Esophagus squamous epithelium (tissue), 5 donors: ENCODE measurements around the gene ZNF407. TPM values are rescaled to one million over a fixed set of nuclear protein-coding genes. Genes with fewer than 3 reads are reported as not detected.

Source experiments
- DNase-seq: peaks from one replicate; lab custom pipeline; 2025; lab: John Stamatoyannopoulos, UW
- H3K27ac ChIP-seq, 4 donors: fragments of 200-600 bp; sonication (generic); one replicate each; pipeline ENCODE4 v1.5.1; 2016 to 2019; ENCODE audit warnings: mild to moderate bottlenecking in 1 of 4
- H3K27me3 ChIP-seq, 4 donors: fragments of 200-600 bp; sonication (generic); 1 replicate in 3 of 4; 2 replicates in 1 of 4; pipeline versions ENCODE4 v1.5.1 to v1.6.0; 2017 to 2021; ENCODE audit warnings: antibody characterized with exemption in 1 of 4
- H3K36me3 ChIP-seq, 3 donors: fragments of 200-600 bp; sonication (generic); one replicate each; pipeline ENCODE4 v1.5.1; 2016 to 2019
- H3K4me1 ChIP-seq, 3 donors: fragments of 200-600 bp; sonication (generic); one replicate each; pipeline ENCODE4 v1.5.1; 2017 to 2019
- H3K4me3 ChIP-seq, 4 donors: fragments of 200-600 bp; sonication (generic); 1 replicate in 3 of 4; 2 replicates in 1 of 4; pipeline ENCODE4 v1.5.1; 2016 to 2019; ENCODE audit warnings: mild to moderate bottlenecking in 2 of 4, moderate library complexity in 1 of 4
- H3K9me3 ChIP-seq, 3 donors: fragments of 200-600 bp; sonication (generic); one replicate each; pipeline ENCODE4 v1.5.1; 2016 to 2019
- POLR2A ChIP-seq, 4 donors: fragments of 450-650 bp; IDR thresholded peaks; one replicate each; pipeline ENCODE4 v1.6.1; 2017; ENCODE audit warnings: antibody characterized with exemption in 4 of 4, mild to moderate bottlenecking in 4 of 4, moderate library complexity in 3 of 4
- WGBS, 2 donors: methylation state at CpG; one replicate each; pipeline ENCODE4 v1.1.5; 2018; 5-methylcytosine and 5-hydroxymethylcytosine counted together
- intact Hi-C: fragments of 100-400 bp; cut with DNase I; formaldehyde crosslinking; loops from one replicate; pipeline ENCODE4 v1.15.0; 2022
- total RNA-seq, 4 donors: library from RNA; depleted of rRNA; stranded (reverse); fragments of >200 nt; gene quantifications; one replicate each; pipeline ENCODE4 v1.1.0, GENCODE V29; 2016
- TF ChIP-seq, protein P1 (sequence below), 6 experiments: fragments of 450-650 bp in 4 of 6; fragments of 200-600 bp in 2 of 6; sonication (generic) in 2 of 6; IDR thresholded peaks; one replicate each; pipeline ENCODE4 v1.5.1; 2016 to 2019; ENCODE audit warnings: antibody characterized with exemption in 6 of 6, mild to moderate bottlenecking in 4 of 6, moderate library complexity in 4 of 6
- donor health status: DM: yes; HTN: yes; CAD: no.

ZNF407 gene
- total RNA-seq, 4 donors from 2014 or later, result 6.4 to 21.2 (median 13.1) TPM

DNA sequence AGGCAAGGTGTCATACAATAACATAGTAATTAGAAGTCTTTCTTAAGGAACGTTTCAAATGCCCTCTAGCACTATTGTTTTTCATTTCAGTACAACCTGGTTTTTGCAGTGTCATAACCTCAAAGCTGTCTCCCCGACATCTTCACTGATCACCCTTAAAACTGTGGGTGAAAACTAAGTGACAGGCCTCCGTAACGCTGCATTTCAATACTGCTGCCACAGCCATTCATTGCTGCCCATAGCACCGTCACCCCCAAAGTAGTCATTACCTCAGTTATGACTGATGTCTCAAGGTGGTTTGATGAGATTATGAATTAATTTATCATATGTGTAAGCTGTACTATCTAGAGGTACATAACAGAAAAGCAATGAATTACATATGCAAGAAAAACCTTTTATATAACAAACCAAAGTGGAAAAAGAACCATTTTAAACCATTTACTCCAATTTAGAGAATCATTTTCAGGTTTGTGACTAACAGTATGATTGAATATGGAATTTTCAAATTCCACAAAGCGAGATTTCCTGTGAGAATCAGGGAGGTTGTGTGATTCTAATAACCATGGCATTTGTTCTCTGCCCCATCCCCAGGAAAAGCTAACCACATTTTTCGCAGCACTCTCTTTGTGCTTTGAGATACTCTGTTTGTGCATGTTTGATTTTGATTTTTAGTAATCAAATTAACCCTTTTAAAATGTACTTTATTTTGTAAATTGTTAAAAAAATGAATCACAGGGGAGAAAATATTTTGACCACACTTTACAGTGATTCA lies 348.3 kb downstream of the ZNF407 start:
- Histone ChIP-seq H3K4me3 (no peak overlapping the region), H3K4me1 (peaks cover 6 to 15% (median 6%) of the 10 kb centered on the region in 3 donors), H3K36me3 (no peaks in the 10 kb centered on the region), H3K27ac (no peak overlapping the region), H3K9me3 (no peaks in the 10 kb centered on the region), H3K27me3 (no peaks in the 10 kb centered on the region)
- 83 to 86% methylated on average over 7 of the region's 7 CpGs for WGBS, 2 donors
- intact Hi-C loops, result no loop called here
- no peak for DNase-seq
- TF ChIP-seq, protein P1, sequence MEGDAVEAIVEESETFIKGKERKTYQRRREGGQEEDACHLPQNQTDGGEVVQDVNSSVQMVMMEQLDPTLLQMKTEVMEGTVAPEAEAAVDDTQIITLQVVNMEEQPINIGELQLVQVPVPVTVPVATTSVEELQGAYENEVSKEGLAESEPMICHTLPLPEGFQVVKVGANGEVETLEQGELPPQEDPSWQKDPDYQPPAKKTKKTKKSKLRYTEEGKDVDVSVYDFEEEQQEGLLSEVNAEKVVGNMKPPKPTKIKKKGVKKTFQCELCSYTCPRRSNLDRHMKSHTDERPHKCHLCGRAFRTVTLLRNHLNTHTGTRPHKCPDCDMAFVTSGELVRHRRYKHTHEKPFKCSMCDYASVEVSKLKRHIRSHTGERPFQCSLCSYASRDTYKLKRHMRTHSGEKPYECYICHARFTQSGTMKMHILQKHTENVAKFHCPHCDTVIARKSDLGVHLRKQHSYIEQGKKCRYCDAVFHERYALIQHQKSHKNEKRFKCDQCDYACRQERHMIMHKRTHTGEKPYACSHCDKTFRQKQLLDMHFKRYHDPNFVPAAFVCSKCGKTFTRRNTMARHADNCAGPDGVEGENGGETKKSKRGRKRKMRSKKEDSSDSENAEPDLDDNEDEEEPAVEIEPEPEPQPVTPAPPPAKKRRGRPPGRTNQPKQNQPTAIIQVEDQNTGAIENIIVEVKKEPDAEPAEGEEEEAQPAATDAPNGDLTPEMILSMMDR (IDR thresholded peaks at IDR 0.05), result no peak
- TF ChIP-seq POLR2A (IDR thresholded peaks at IDR 0.05), result no peak

DNA sequence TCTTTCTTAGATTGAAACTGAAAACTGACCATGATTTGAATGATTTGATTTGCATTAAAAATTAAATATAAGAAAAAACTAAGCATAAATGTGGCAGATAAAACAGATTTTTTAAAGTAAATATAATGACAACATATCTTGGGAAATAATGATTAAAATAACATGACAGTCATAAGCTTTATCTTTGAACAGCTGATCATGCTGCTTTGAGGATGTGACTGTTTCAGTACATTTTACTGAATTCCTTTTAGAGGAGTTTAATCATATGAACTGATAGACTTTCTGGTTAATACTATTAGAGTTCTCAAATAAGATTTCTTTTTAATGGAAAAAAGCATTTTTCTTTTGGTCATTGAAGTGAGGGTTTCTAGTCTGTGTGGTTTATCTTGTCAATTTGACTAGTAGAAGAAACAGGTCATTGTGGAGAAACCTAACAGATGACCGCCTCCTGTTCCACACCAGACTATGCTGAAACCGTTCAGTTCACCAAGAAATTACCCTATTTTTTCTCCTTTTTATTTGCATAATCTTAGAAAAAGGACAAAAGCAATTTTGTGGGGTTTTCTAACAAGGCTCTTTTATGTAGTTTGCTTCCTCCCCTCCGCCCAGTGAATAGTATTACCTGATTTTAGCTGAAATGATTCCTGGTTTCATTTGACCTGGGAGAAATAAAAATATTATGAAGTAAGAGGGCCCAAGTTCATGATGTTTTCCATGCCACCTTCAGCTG lies 349.1 kb downstream of the ZNF407 start:
- intact Hi-C loops, result no loop called here
- Histone ChIP-seq H3K27me3 (no peaks in the 10 kb centered on the region), H3K36me3 (no peaks in the 10 kb centered on the region), H3K4me1 (peaks cover 7 to 23% (median 12%) of the 10 kb centered on the region in 3 donors), H3K9me3 (no peaks in the 10 kb centered on the region), H3K27ac (no peak overlapping the region), H3K4me3 (no peak overlapping the region)
- TF ChIP-seq, protein P1 (IDR thresholded peaks at IDR 0.05), result no peak
- TF ChIP-seq POLR2A (IDR thresholded peaks at IDR 0.05), result no peak
- no peak for DNase-seq
- 82 to 92% methylated on average over 3 of the region's 3 CpGs for WGBS, 2 donors

DNA sequence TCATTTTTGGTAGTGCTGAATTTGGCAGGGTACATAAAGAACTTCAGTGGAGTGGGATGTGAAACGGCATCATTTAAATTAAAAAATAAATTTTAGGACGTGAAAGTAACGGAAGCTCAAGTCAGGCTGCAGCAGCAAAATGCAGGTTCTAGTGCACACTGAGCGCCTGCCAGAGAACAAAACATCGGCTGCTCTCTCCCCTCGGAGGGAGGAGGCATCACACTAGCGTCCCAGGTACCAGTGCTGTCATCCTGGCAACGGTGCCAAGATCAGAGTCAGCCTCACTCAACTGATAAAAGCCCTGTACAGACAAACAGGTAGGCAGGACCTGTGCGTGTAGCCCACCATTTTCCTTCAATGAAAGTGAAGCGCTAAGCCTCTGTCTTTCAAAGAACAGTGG lies 349.7 kb downstream of the ZNF407 start:
- Histone ChIP-seq H3K4me3 (no peak overlapping the region), H3K9me3 (no peaks in the 10 kb centered on the region), H3K36me3 (no peaks in the 10 kb centered on the region), H3K27ac (no peak overlapping the region), H3K4me1 (peaks cover 7 to 29% (median 12%) of the 10 kb centered on the region in 3 donors), H3K27me3 (no peaks in the 10 kb centered on the region)
- no peak for DNase-seq
- intact Hi-C loops, result no loop called here
- no peak for TF ChIP-seq POLR2A (IDR thresholded peaks at IDR 0.05)
- TF ChIP-seq, protein P1 (IDR thresholded peaks at IDR 0.05), result no peak
- 89 to 90% methylated on average over 10 of the region's 10 CpGs for WGBS, 2 donors

DNA sequence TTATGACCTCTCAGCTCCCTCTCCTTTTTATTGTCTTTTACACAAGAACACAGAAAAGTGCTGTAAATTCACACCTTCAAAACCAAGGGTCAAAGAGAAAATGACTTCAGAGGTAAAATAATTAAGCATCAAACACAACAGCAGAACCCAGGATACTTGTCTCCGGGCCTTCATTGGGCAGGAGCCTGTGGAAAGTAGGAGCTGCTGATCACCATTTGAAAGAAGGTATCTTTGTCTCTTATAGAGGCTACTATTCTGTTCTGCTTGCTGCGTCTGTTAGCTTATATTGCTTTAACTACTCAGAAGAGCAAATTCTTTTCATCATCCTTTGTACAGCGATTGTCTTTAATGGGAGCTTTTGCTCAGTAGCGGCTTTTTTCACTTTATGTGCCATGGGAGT lies 350.2 kb downstream of the ZNF407 start:
- H3K4me1 ChIP-seq, result peaks cover 7 to 32% (median 12%) of the 10 kb centered on the region in 3 donors
- no peaks in the 10 kb centered on the region for H3K36me3 ChIP-seq
- WGBS, 2 donors, result 92 to 99% methylated on average over 4 of the region's 4 CpGs
- no peaks in the 10 kb centered on the region for H3K27me3 ChIP-seq
- intact Hi-C loops, result no loop called here
- H3K9me3 ChIP-seq, result no peaks in the 10 kb centered on the region
- H3K4me3 ChIP-seq, result no peak overlapping the region
- no peak for DNase-seq
- TF ChIP-seq, protein P1 (IDR thresholded peaks at IDR 0.05), result no peak
- TF ChIP-seq POLR2A (IDR thresholded peaks at IDR 0.05), result no peak
- no peak overlapping the region for H3K27ac ChIP-seq

DNA sequence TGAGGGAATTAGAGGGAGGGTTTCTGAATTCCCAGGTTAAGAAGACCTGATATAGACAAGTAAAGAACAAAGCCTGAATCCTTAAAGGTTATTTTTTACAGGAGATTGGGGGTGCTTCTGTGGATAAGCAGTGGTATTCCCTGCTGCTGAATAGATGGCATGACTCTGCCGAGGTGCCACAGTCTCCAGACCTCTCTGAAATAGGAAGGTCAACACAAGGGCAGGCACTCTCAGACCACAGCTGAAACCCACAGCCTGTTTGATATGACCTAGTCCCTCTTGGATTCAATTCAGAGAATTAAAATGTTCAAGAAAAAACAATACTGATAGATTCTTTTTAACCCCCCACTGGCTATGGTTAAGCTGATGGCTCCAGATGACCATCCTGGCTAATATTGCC lies 351.9 kb downstream of the ZNF407 start:
- WGBS, 2 donors, result 71 to 73% methylated on average over 1 of the region's 1 CpG
- TF ChIP-seq, protein P1 (IDR thresholded peaks at IDR 0.05), result no peak
- TF ChIP-seq POLR2A (IDR thresholded peaks at IDR 0.05), result no peak
- no peak for DNase-seq
- no peaks in the 10 kb centered on the region for H3K27me3 ChIP-seq
- intact Hi-C loops, result no loop called here
- H3K36me3 ChIP-seq, result no peaks in the 10 kb centered on the region
- no peaks in the 10 kb centered on the region for H3K9me3 ChIP-seq
- H3K27ac ChIP-seq, result no peak overlapping the region
- peaks cover 7 to 32% (median 12%) of the 10 kb centered on the region in 3 donors for H3K4me1 ChIP-seq
- H3K4me3 ChIP-seq, result no peak overlapping the region
